Uterus (tissue), 4 donors: ENCODE data around the gene GUCD1. TPM values are rescaled to one million over a fixed set of nuclear protein-coding genes. Genes with fewer than 3 reads are reported as not detected.
A peak's percentile ranks its signal among the peaks of the same experiment; 100 is the strongest.

Experiments used
- DNase-seq, 2 donors: peaks; one replicate each; pipeline ENCODE4 v3.0.0-alpha.2; 2019 to 2020
- H3K27ac ChIP-seq, 2 donors: fragments of 200-600 bp; sonication (generic); 1 replicate in 1 of 2; 2 replicates in 1 of 2; pipeline ENCODE4 v1.5.1; 2016 to 2018
- H3K27me3 ChIP-seq, 2 donors: fragments of 200-600 bp; sonication (generic); one replicate each; pipeline ENCODE4 v1.5.1; 2018 to 2019; ENCODE audit warnings: control low read depth in 1 of 2
- H3K36me3 ChIP-seq, 2 donors: fragments of 200-600 bp; sonication (generic); one replicate each; pipeline ENCODE4 v1.5.1; 2019; ENCODE audit warnings: control low read depth in 1 of 2
- H3K4me1 ChIP-seq, 2 donors: fragments of 200-600 bp; sonication (generic); one replicate each; pipeline ENCODE4 v1.5.1; 2018 to 2019; ENCODE audit warnings: control low read depth in 1 of 2
- H3K4me3 ChIP-seq, 2 donors: fragments of 200-600 bp; sonication (generic); 1 replicate in 1 of 2; 2 replicates in 1 of 2; pipeline ENCODE4 v1.5.1; 2018 to 2019; ENCODE audit warnings: mild to moderate bottlenecking in 1 of 2
- H3K9me3 ChIP-seq, 2 donors: fragments of 200-600 bp; sonication (generic); one replicate each; pipeline ENCODE4 v1.5.1; 2019; ENCODE audit warnings: control low read depth in 1 of 2
- POLR2A ChIP-seq, 2 donors: fragments of 450-650 bp; IDR thresholded peaks; one replicate each; pipeline ENCODE4 v1.6.1; 2016; ENCODE audit warnings: antibody characterized with exemption in 2 of 2, mild to moderate bottlenecking in 1 of 2, moderate library complexity in 1 of 2
- intact Hi-C: fragments of 100-400 bp; cut with DNase I; formaldehyde crosslinking; loops from one replicate; pipeline ENCODE4 v1.15.1; 2023; ENCODE audit warnings: low total_unique reads
- total RNA-seq, 4 donors: library from RNA; depleted of rRNA in 3 of 4; stranded (reverse); fragments of >200 nt in 3 of 4; gene quantifications; one replicate each; pipeline versions ENCODE4 v1.1.0 to v1.2.4, GENCODE V29; 2014 to 2023
- TF ChIP-seq, protein P1 (sequence below), 4 experiments: fragments of 200-600 bp in 2 of 4; fragments of 450-650 bp in 2 of 4; sonication (generic) in 2 of 4; IDR thresholded peaks; one replicate each; pipeline ENCODE4 v1.5.1; 2016 to 2019; ENCODE audit warnings: antibody characterized with exemption in 4 of 4, mild to moderate bottlenecking in 2 of 4, moderate library complexity in 1 of 4
- donor health status: DM: yes; HTN: yes; CAD: no.

The GUCD1 gene
- total RNA-seq, 4 donors from 2014 or later: 26.4 to 68.2 (median 44.9) TPM

GRCh38 chr22:24565077-24565476 is 10.1 kb upstream of the GUCD1 start:
- H3K27me3 ChIP-seq: no peaks in the 10 kb centered on the region
- no peak overlapping the region for H3K4me3 ChIP-seq
- no peaks in the 10 kb centered on the region for H3K36me3 ChIP-seq
- TF ChIP-seq, protein P1, sequence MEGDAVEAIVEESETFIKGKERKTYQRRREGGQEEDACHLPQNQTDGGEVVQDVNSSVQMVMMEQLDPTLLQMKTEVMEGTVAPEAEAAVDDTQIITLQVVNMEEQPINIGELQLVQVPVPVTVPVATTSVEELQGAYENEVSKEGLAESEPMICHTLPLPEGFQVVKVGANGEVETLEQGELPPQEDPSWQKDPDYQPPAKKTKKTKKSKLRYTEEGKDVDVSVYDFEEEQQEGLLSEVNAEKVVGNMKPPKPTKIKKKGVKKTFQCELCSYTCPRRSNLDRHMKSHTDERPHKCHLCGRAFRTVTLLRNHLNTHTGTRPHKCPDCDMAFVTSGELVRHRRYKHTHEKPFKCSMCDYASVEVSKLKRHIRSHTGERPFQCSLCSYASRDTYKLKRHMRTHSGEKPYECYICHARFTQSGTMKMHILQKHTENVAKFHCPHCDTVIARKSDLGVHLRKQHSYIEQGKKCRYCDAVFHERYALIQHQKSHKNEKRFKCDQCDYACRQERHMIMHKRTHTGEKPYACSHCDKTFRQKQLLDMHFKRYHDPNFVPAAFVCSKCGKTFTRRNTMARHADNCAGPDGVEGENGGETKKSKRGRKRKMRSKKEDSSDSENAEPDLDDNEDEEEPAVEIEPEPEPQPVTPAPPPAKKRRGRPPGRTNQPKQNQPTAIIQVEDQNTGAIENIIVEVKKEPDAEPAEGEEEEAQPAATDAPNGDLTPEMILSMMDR (IDR thresholded peaks at IDR 0.05): no peak
- no peak for TF ChIP-seq POLR2A (IDR thresholded peaks at IDR 0.05)
- no peak for DNase-seq
- no peaks in the 10 kb centered on the region for H3K9me3 ChIP-seq
- no peak overlapping the region for H3K27ac ChIP-seq
- H3K4me1 ChIP-seq: peaks cover 0 to 9% of the 10 kb centered on the region in 2 donors
- intact Hi-C loops: no loop called here

GRCh38 chr22:24564376-24565058 is 9.6 kb upstream of the GUCD1 start:
- H3K4me3 ChIP-seq: no peak overlapping the region
- no peaks in the 10 kb centered on the region for H3K36me3 ChIP-seq
- peak overlapping the region in 1 of 2 donors; percentile 33 for H3K27ac ChIP-seq
- no peaks in the 10 kb centered on the region for H3K9me3 ChIP-seq
- peak; percentile 56 to 57 for DNase-seq
- H3K27me3 ChIP-seq: no peaks in the 10 kb centered on the region
- no peak for TF ChIP-seq POLR2A (IDR thresholded peaks at IDR 0.05)
- TF ChIP-seq, protein P1 (IDR thresholded peaks at IDR 0.05): no peak
- H3K4me1 ChIP-seq: peaks cover 0 to 9% of the 10 kb centered on the region in 2 donors
- intact Hi-C loops: no loop called here

DNA sequence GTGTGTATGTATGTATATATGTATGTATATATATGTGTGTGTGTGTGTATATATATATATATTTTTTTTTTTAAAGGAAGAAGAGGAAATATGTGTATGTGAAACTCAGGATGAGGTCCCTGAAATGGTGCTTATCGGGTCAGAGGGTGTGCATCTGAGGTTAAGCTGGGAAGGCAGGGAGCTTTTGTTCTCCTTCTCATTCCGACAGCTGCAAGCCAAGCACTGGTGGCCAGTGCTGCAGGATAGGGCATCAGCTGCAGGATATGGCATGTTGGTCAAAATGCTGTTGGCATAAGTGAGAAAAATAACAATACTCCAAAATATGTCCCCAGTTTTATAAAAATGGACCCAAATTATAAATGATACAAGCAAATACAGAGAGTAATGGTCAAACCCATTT is 8.3 kb upstream of the GUCD1 start:
- no peak for DNase-seq
- TF ChIP-seq, protein P1 (IDR thresholded peaks at IDR 0.05): no peak
- TF ChIP-seq POLR2A (IDR thresholded peaks at IDR 0.05): no peak
- Histone ChIP-seq H3K4me3 (no peak overlapping the region), H3K9me3 (no peaks in the 10 kb centered on the region), H3K27ac (no peak overlapping the region), H3K27me3 (no peaks in the 10 kb centered on the region), H3K36me3 (no peaks in the 10 kb centered on the region), H3K4me1 (peaks cover 0 to 9% of the 10 kb centered on the region in 2 donors)
- intact Hi-C loops: no loop called here

- TF ChIP-seq, protein P1 (IDR thresholded peaks at IDR 0.05): no peak
- no peak for TF ChIP-seq POLR2A (IDR thresholded peaks at IDR 0.05)
- no peak overlapping the region for H3K4me3 ChIP-seq
- H3K9me3 ChIP-seq: no peaks in the 10 kb centered on the region
- DNase-seq: no peak
- H3K27me3 ChIP-seq: no peaks in the 10 kb centered on the region
- intact Hi-C loops: no loop called here
- no peaks in the 10 kb centered on the region for H3K36me3 ChIP-seq
- peaks cover 5 to 17% of the 10 kb centered on the region in 2 donors for H3K4me1 ChIP-seq
- H3K27ac ChIP-seq: no peak overlapping the region
Measured at GRCh38 chr22:24559471-24559870, 4.5 kb upstream of the GUCD1 start.

- peak; percentile 100 for DNase-seq
- Histone ChIP-seq H3K4me1 (peaks cover 5 to 14% of the 10 kb centered on the region in 2 donors), H3K9me3 (no peaks in the 10 kb centered on the region), H3K27ac (peak within 1 kb of the TSS; percentile 98 to 99), H3K27me3 (no peaks in the 10 kb centered on the region), H3K4me3 (peak within 1 kb of the TSS; percentile 83 to 88), H3K36me3 (no peaks in the 10 kb centered on the region)
- TF ChIP-seq, protein P1 (IDR thresholded peaks at IDR 0.05): peak in 3 of 4 experiments; percentile 24 to 54 (median 41)
- TF ChIP-seq POLR2A (IDR thresholded peaks at IDR 0.05): peak; percentile 52 to 63
- intact Hi-C loops: no loop called here
Measured at GRCh38 chr22:24555165-24556039, 464 bp upstream of the GUCD1 start, which contains the start of gene SNRPD3. TSS of gene SNRPD3 (plus strand) at chr22:24555999. CDS start at chr22:24557675, 1,676 bp downstream.
